GM18873 (cell line): ENCODE data around the gene GNRHR.
"Not testable (repeated sequence)": the region's sequence is repeated elsewhere in the genome, so short reads cannot be mapped to it uniquely, and the experiment has no call there.

Experiments
- ATAC-seq: cut with Tn5 transposase; IDR thresholded peaks from one replicate; pipeline ENCODE4 v1.9.1; 2021; ENCODE audit warnings: mild to moderate bottlenecking, moderate library complexity, moderate number of reproducible peaks; ENCODE audit not compliant: unreplicated experiment, low FRiP score

The GNRHR gene

DNA sequence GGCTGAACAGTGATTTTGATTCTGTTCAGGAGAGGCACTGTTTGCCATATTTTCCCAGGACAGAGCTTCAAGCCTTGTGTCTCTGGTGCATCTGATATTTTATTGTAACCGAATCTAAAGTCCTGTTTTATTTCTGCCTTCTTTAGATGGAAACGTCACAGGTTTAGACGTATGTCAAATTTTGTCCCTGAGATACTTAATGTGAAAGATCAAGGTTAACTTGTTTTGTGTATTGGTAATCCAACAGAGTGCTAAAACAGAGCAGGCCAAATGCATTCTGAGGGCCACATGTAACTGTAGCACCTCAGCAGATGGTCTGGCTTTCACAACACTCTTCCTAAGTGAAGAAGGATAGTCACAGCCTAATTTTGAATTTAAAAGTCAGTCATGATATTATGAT, at the start of gene GNRHR:
Gene GNRHR (minus strand): TSS at position 101 of the 400 bp plus-strand sequence. CDS start 53 bp downstream, at position 48.
- no peak for ATAC-seq

GRCh38 chr4:67796810-67797209, 42.6 kb upstream of the GNRHR start:
- ATAC-seq, result no peak

GRCh38 chr4:67790721-67791120, 36.5 kb upstream of the GNRHR start:
- no peak for ATAC-seq

DNA sequence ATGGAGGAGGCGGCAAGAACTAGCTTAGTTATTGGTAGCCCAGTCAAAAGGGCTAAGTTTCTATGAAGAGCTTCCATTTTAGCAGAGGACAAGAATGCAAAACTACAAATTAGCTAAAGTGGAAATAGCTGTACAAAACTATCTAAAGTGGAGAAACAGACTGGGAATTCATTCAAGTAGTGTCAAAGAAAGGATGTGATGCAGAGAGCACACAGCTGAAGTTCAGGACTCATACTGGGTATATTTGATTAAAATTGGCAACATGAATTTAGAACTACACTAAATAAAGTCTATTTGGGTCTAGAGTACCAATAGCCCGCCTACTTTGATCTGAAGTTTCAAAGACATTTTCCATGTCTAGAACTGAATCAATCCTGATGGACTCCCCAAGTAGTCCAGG, 33.1 kb upstream of the GNRHR start:
- ATAC-seq, result no peak

DNA sequence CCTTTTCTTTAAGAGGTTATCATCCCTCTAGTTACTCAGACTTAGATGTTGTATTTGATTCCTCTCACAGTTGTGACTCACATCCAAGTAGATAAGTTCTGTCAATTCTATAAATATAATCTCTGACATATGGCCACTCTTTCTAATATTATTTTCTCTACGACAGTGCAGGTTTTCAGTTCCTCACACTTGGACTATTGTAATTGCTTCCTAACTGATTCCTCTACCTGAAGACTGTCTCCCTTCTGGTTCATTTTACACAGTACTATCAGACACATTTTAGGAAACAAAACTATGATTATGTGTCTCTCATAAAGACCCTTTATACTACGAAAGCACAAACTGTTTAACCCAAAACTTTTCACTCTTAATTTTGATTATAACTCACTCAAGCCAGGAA, 31.3 kb upstream of the GNRHR start:
- ATAC-seq, result no peak

- no peak for ATAC-seq
Measured at GRCh38 chr4:67779631-67780030, 25.4 kb upstream of the GNRHR start.

DNA sequence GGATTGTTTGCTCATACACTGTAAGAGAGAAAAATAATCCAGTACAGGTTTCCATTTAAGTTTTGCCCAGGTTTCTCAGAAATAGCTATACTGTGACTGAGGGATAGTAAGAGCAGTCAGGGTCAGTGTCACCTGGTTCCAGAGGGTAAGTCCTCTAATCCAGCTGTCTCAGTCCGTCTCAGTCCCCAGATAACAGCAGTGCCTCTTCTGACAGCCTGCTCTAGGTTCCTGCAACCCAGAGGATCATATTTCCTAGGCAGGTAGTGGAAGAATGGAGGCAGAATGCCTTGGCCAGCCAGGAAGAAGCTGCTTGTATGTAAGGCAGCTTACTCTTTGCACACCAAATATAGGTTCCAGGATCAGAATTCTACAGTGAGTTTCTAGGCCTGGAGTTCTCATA, 22.6 kb upstream of the GNRHR start:
- no peak for ATAC-seq

GRCh38 chr4:67770422-67770821, 16.2 kb upstream of the GNRHR start:
- ATAC-seq, result no peak

GRCh38 chr4:67765928-67766327, 11.7 kb upstream of the GNRHR start:
- ATAC-seq, result no peak

- ATAC-seq, result no peak
Measured at GRCh38 chr4:67765401-67765800, 11.2 kb upstream of the GNRHR start.

DNA sequence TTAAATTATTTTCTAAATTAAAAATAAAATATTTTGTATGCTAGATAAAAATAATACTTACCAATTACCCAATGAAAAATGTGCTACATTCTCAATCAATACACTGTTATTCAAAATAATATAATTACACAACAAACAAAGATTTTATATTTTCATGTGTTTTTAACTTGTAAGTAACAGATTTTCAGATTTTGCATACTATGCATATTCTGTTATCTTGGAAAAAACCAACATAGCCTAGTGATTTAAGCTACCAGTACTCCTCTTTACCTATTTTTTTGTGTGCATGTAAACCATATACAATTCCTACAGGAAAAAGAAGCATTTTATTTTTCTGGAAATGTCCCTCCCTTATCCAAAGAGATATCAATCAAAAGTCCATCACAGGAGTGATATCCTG, 10.0 kb upstream of the GNRHR start:
- no peak for ATAC-seq

DNA sequence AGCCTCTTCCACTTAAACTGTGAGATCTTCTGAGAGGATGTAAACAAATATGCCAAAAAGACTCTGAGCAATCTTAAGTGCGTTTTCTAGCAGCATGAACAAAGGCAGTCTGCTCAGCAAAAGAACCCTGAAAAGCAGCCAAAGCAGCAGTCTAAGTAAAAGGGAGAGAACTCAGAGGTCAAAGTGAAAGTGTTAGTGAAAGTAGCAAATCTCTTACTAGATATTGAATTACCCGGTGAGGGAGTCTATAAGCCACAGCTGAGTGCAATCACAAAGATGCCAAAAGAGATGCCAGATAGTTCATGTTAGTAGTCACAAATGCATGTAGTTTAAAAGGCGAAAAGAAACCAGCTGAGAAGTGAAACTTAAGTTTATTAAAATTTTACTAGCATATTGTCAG, 7.9 kb upstream of the GNRHR start:
- peak; percentile 97 for ATAC-seq

DNA sequence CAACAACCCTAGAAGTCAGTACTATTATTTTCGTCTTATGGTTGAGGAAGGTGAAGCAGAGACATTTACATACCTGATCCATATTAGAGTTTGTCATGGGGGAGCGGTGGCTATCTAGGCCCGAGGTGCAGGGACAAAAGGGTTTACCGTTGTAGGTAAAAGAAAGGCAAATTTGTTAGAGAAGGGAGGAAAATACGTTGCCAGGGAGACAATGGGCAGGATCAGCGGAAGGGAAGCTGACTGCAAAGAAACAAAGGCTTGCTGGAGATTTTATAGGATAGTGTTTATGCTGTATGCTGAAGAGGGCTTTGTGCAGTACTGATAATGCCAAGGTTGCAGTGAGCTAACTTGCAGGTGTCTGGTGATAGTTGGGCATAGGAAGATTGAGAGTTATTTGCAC, 2.8 kb upstream of the GNRHR start:
- ATAC-seq, result not testable (repeated sequence)

GRCh38 chr4:67755974-67756373, 1.8 kb upstream of the GNRHR start:
- ATAC-seq, result no peak

DNA sequence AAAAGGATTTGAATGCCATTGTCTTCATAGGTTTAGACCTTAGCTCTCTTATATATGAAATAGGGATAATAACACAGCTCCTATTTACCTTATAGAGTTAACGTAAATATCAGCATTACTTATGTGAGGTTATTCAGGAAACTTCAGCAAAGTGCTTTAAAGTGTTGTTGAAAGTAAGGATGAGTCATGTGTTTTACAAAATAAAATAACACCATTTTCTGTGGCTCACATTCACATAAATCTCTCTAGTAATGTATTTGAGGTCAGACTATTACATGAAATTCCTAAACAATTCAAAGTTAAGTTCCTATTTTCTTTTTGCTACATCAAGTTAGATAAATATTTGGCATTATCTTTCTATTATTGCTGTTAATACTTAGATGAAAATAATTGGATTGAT, 2.9 kb downstream of the GNRHR start:
- ATAC-seq, result no peak

DNA sequence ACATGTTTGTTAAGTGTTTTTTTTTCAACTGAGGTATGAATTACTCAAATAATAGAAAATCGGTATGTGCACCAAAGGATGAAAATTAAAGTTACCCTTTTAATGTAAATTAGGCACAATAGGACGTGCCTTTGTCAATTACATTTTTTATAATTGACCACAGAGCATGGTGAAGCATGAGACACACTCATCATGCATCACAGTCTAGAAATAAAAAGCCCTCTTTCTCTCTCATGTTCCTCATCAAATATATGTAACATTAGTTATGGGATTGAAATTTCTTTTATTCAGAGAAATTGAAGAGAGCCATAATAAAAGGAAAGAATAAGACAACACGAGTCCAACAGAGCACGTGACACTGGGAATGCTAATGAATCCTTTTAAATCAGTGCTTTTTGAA, 3.5 kb downstream of the GNRHR start:
- ATAC-seq, result no peak

GRCh38 chr4:67749286-67749685, 4.9 kb downstream of the GNRHR start:
- ATAC-seq, result no peak

DNA sequence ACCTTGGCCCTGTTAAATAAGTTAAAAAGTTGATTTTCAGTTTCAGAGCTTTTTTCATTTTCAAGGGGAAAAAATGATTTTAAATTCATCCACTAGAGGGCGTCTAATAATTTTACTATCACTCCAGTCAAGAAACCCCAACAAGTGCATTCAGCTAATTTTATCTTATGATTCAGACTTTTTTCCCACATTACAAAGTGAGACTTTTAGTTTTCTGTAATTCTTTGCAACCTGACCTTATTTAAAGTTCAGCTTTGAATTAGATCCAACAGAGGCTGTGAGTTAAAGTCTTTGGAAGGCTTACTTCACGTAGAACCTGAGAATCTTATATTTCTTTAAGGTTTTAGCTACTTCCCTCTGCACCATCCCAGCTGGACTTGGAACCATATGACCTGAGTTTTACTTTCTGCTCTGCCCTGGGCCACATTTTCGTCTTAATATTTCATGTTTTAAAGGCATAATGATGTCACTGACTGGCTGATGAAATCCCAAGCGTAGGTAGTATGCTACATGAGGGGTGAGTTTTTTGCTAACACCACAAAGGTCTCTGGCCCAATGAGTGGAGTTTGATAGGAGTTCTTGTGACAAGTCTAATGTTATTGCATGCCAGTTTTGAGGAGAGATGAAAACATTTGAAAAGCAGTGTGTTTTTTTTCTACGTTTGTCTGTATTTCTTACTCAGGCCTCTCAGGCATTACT, 7.2 kb downstream of the GNRHR start:
- no peak for ATAC-seq

DNA sequence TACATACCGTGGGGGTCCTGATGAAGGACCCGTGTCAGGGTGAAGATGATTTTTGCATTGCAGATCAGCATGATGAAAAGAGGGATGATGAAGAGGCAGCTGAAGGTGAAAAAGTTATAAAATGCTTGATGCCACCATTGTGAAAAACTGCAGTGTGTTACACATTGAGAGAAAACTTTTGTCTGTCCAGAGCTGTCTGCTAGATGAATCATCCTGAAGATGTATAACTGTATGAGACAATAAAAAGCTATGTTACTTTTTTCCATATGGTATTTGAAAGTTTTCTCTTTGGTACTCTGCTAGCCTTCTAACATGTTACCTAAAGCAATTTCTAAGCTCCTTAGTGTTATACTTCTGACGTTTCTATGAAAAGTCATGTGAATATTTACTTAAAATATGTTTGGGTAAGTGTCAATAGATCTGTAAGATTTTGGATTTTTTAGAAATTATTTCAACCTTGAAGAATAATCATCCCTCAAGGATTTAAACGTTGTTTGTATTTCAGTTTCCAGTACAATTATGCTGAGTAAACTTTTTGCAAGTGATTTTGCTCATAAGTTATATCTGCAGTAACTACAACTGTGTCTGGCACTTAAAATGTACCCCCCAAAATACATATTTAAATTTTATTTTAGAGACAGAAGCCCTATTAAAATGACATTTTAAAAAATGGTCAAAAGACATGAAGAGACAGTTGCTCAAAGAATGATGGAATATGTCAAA, 9.5 kb downstream of the GNRHR start:
- ATAC-seq, result no peak

GRCh38 chr4:67743194-67743593, 11.0 kb downstream of the GNRHR start:
- ATAC-seq, result no peak

DNA sequence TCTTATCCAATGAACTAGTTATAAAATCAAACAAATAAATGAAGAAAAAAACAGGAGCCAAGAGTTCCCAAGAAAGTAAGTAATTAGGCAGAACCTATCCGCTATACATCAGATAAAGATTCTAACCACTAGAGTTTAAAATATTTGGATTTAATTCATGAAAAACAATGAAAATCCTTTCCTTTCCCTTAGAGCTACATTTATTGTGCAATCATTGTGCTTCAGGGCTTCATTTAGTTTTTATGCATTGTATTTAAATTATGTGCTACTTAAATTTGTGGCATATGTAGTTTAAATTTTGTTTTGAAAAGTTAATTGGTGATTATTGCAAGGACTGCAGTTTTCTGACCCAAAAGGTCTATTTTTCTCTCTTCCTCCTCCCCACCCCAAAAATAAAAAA, 17.9 kb downstream of the GNRHR start:
- no peak for ATAC-seq

- no peak for ATAC-seq
Measured at GRCh38 chr4:67735325-67735724, 18.9 kb downstream of the GNRHR start.
